Mucosa of descending colon (tissue), 3 donors: Measurements from ENCODE around the gene MICOS13. TPM values are rescaled to one million over a fixed set of nuclear protein-coding genes. Genes with fewer than 3 reads are reported as not detected.

Experiments
- ATAC-seq: fragments of 200-7000 bp; cut with Tn5 transposase; one replicate; pipeline ENCODE4 v1.9.1; 2020; ENCODE audit warnings: mild to moderate bottlenecking, moderate library complexity
- DNase-seq, 3 donors: peaks; one replicate each; pipeline ENCODE4 v3.0.0-alpha.2; 2020
- H3K36me3 ChIP-seq: fragments of 200-600 bp; one replicate; pipeline ENCODE4 v1.8.0; 2021; ENCODE audit warnings: low read depth, mild to moderate bottlenecking
- H3K4me1 ChIP-seq: fragments of 200-600 bp; one replicate; pipeline ENCODE4 v1.8.0; 2021; ENCODE audit warnings: low read depth, mild to moderate bottlenecking
- H3K4me3 ChIP-seq: fragments of 200-600 bp; one replicate; pipeline ENCODE4 v1.8.0; 2021; ENCODE audit warnings: mild to moderate bottlenecking
- H3K9me3 ChIP-seq: fragments of 200-600 bp; one replicate; pipeline ENCODE4 v1.8.0; 2021; ENCODE audit warnings: mild to moderate bottlenecking
- CTCF ChIP-seq: fragments of 200-600 bp; IDR thresholded peaks from one replicate; pipeline ENCODE4 v1.8.0; 2022; ENCODE audit warnings: antibody characterized with exemption, mild to moderate bottlenecking
- intact Hi-C, 2 donors: fragments of 100-400 bp; cut with DNase I in 1 of 2; cut with micrococcal nuclease in 1 of 2; formaldehyde crosslinking; loops; one replicate each; pipeline versions ENCODE4 v1.11.0 to v1.11.1; 2022; cut with DNase I, micrococcal nuclease
- total RNA-seq, 3 donors: library from RNA; stranded (reverse); fragmentation: NEBNext Ultra II Directional in 2 of 3; extraction: Animal tissue kit (Norgen Biotek cat#: 25700) in 2 of 3; gene quantifications; one replicate each; pipeline versions ENCODE4 v1.2.1 to v1.2.4, GENCODE V29; 2021 to 2023
- donor health status: DM: no; HTN: no; CAD: no; lungs with moderate emphysema.
- donor health status: DM: no; HTN: no; CAD: no.
- donor health status: DM: no; HTN: yes; CAD: no.

MICOS13 gene
- total RNA-seq, 3 donors from 2014 or later = 70.1 to 73.7 (median 70.9) TPM

GRCh38 chr19:5664515-5664914 lies 15.8 kb downstream of the MICOS13 start:
- no peaks in the 10 kb centered on the region for H3K4me1 ChIP-seq
- ATAC-seq (no peak), DNase-seq (no peak)
- TF ChIP-seq CTCF = no peak
- peaks cover 53% of the 10 kb centered on the region for H3K36me3 ChIP-seq
- no peak overlapping the region for H3K4me3 ChIP-seq
- intact Hi-C loops = no loop called here
- no peaks in the 10 kb centered on the region for H3K9me3 ChIP-seq

- Histone ChIP-seq H3K36me3 (peaks cover 53% of the 10 kb centered on the region), H3K4me3 (no peak overlapping the region), H3K9me3 (no peaks in the 10 kb centered on the region), H3K4me1 (no peaks in the 10 kb centered on the region)
- DNase-seq (no peak), ATAC-seq (no peak)
- intact Hi-C loops = no loop called here
- TF ChIP-seq CTCF = no peak
Measured at GRCh38 chr19:5663904-5664303, 16.4 kb downstream of the MICOS13 start.

DNA sequence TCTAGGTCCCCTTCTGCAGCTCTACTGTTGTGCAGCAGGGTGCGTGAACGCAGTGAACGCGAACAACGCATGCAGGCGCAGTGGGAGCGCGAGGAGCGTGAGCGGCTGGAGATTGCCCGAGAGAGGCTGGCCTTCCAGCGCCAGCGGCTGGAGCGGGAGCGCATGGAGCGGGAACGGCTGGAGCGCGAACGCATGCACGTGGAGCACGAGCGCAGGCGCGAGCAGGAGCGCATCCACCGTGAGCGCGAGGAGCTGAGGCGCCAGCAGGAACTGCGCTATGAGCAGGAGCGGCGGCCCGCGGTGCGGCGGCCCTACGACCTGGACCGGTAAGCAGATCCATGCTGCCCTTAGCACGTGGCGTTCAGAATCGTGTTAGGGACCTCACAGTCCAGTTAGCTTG lies 18.8 kb downstream of the MICOS13 start:
- intact Hi-C loops = no loop called here
- Histone ChIP-seq H3K36me3 (peaks cover 48% of the 10 kb centered on the region), H3K4me3 (no peak overlapping the region), H3K9me3 (no peaks in the 10 kb centered on the region), H3K4me1 (no peaks in the 10 kb centered on the region)
- TF ChIP-seq CTCF = no peak
- no peak for DNase-seq
- peak; percentile 8 for ATAC-seq

GRCh38 chr19:5655412-5655811 lies 24.9 kb downstream of the MICOS13 start:
- no peak for TF ChIP-seq CTCF
- DNase-seq (peak in 2 of 3 donors; percentile 35 to 49), ATAC-seq (peak; percentile 87)
- Histone ChIP-seq H3K36me3 (peaks cover 43% of the 10 kb centered on the region), H3K9me3 (no peaks in the 10 kb centered on the region), H3K4me1 (no peaks in the 10 kb centered on the region), H3K4me3 (no peak overlapping the region)
- intact Hi-C loops = no loop called here

- Histone ChIP-seq H3K4me3 (no peak overlapping the region), H3K4me1 (no peaks in the 10 kb centered on the region), H3K9me3 (no peaks in the 10 kb centered on the region), H3K36me3 (peaks cover 42% of the 10 kb centered on the region)
- DNase-seq = no peak
- TF ChIP-seq CTCF = no peak
- ATAC-seq = no peak
- intact Hi-C loops = no loop called here
Measured at GRCh38 chr19:5654931-5655330, 25.4 kb downstream of the MICOS13 start.

- Histone ChIP-seq H3K9me3 (no peaks in the 10 kb centered on the region), H3K4me1 (no peaks in the 10 kb centered on the region), H3K36me3 (peaks cover 31% of the 10 kb centered on the region), H3K4me3 (no peak overlapping the region)
- no peak for TF ChIP-seq CTCF
- intact Hi-C loops = no loop called here
- ATAC-seq (no peak), DNase-seq (no peak)
Measured at GRCh38 chr19:5652261-5652660, 28.1 kb downstream of the MICOS13 start.
